BJ (cell line): ENCODE data around the gene PPP1R17. TPM values are rescaled to one million over a fixed set of nuclear protein-coding genes. Genes with fewer than 3 reads are reported as not detected.

ENCODE experiments used
- CTCF ChIA-PET: fragments of 350-600 bp; formaldehyde crosslinking; extraction: SDS; loops from one replicate; lab custom pipeline; 2021; ENCODE audit warnings: antibody characterized with exemption, inconsistent platforms; lab: Yijun Ruan, JAX
- POLR2A ChIA-PET: fragments of 300-600 bp; sonication (Branson Sonifier 250); formaldehyde crosslinking; extraction: SDS; loops from one replicate; lab custom pipeline; 2021; ENCODE audit warnings: antibody characterized with exemption; lab: Charles Lee
- DNase-seq: peaks from one replicate; pipeline ENCODE4 v3.0.0-alpha.2; 2011; ENCODE audit warnings: low read depth
- H3K27me3 ChIP-seq: 2 replicates; pipeline ENCODE4 v1.6.0; 2011; ENCODE audit warnings: low read length; ENCODE audit not compliant: control insufficient read depth, insufficient read depth
- H3K36me3 ChIP-seq: 2 replicates; pipeline ENCODE4 v1.5.1; 2011; ENCODE audit warnings: low read length; ENCODE audit not compliant: control insufficient read depth, insufficient read depth
- H3K4me3 ChIP-seq: 2 replicates; pipeline ENCODE4 v1.5.1; 2011; ENCODE audit warnings: low read depth, mild to moderate bottlenecking, control low read depth, low read length
- polyA plus RNA-seq: library from polyadenylated mRNA; depleted of rRNA; stranded (reverse); fragments of >200 nt; gene quantifications from 2 replicates; pipeline ENCODE4 v1.2.3, GENCODE V29; 2011; rRNA removed
- TF ChIP-seq, protein P1 (sequence below): IDR thresholded peaks from 2 replicates; pipeline ENCODE4 v1.5.1; 2011; ENCODE audit warnings: low read depth, mild to moderate bottlenecking, control low read depth, inconsistent platforms, low read length, moderate library complexity; ENCODE audit not compliant: insufficient read depth

Gene PPP1R17
- polyA plus RNA-seq, 1 experiment = not detected

DNA sequence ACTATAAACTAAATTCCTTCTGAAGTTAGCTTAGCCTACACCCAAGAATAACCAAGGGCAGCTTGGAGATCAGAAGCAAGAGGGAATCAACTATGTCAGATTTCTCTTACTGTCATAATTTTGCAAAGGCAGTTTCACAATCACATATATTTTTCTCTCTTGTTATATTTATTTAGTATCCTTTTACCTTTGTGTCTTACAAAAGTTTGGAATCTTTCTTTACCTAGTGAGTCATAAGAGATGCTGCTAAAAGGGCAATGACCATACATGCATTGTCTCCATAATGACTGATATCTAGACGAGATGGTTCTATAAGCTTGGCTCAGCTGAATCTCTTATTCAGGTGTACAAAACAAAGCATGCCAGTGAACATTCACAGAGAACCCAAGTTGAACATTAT lies 61.1 kb downstream of the PPP1R17 start:
- TF ChIP-seq, protein P1, sequence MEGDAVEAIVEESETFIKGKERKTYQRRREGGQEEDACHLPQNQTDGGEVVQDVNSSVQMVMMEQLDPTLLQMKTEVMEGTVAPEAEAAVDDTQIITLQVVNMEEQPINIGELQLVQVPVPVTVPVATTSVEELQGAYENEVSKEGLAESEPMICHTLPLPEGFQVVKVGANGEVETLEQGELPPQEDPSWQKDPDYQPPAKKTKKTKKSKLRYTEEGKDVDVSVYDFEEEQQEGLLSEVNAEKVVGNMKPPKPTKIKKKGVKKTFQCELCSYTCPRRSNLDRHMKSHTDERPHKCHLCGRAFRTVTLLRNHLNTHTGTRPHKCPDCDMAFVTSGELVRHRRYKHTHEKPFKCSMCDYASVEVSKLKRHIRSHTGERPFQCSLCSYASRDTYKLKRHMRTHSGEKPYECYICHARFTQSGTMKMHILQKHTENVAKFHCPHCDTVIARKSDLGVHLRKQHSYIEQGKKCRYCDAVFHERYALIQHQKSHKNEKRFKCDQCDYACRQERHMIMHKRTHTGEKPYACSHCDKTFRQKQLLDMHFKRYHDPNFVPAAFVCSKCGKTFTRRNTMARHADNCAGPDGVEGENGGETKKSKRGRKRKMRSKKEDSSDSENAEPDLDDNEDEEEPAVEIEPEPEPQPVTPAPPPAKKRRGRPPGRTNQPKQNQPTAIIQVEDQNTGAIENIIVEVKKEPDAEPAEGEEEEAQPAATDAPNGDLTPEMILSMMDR = no peak
- Histone ChIP-seq H3K36me3 (no peaks in the 10 kb centered on the region), H3K4me3 (no peak overlapping the region), H3K27me3 (no peaks in the 10 kb centered on the region)
- CTCF ChIA-PET = interaction anchor here (0.5 to 4.8 kb wide), 7 partner anchors 76 to 987 kb away, joined by 3 to 22 read pairs (median 3); no protein-coding TSS in a partner anchor
- no peak for DNase-seq
- POLR2A ChIA-PET = no interaction called here

DNA sequence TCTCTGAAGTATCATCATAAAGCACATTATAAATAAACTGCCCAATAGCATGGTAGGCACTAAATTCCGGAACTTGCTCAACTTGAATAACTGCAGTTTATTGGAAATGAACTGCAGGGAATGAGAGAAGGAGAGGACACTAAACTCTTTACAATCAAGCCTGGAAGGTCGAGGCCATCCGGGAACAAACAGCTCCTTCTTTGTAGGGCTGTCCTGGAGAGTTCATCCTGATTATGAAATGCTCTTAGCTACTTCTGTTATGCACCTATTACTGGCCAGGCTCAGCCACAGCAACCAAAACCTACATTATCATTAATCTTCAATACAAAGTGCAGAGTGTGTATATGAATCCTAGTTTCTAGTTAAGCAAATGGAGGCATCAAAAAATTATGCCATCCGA lies 64.7 kb downstream of the PPP1R17 start:
- H3K27me3 ChIP-seq = no peaks in the 10 kb centered on the region
- no peaks in the 10 kb centered on the region for H3K36me3 ChIP-seq
- TF ChIP-seq, protein P1 = no peak
- CTCF ChIA-PET = interaction anchor here (4.8 kb wide), 1 partner anchor 453 kb away, joined by 22 read pairs; no protein-coding TSS in a partner anchor
- DNase-seq = no peak
- H3K4me3 ChIP-seq = no peak overlapping the region
- POLR2A ChIA-PET = no interaction called here

Other genes with a start within 250 kb of the PPP1R17 start
- not detected in 2 replicates for gene ITPRID1, start 173.1 kb upstream of the PPP1R17 start, polyA plus RNA-seq